ENCODE results near the gene C10orf120.

C10orf120 gene

DNA sequence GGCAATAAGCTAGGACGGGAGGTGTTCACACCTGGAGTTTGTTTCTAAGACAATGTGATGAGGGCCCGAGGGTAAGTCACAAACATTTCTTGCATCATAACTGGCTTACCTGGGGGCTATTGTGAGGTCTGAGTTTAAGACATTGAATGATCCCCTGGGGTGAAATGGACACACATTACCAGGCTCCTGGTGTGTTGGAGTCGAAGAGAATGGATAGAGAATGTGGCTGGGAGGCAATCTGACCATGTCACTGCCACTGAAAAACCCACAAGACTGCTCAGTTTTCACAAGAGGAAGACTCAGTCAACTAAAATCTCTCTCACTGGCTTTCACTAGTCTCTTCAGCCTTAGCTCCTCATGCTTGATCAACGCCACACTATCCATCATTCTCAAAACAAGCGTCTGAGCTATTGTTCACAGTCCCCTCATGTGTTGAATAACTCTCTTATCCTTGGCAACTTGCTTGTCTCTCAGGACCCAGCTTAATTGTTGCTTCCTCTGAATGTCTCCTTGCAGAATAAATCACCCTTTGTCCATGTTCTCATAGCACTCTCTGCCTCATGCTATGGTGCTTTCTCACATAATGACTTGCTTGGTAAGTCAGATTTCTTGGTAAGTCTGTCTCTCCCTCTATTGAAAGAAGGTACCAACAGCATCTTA, at the start of gene C10orf120:
Gene C10orf120 (minus strand): TSS at position 51 of the 660 bp plus-strand sequence. CDS start 56 bp downstream, outside the sequence.
- DNase-seq: no peak

DNA sequence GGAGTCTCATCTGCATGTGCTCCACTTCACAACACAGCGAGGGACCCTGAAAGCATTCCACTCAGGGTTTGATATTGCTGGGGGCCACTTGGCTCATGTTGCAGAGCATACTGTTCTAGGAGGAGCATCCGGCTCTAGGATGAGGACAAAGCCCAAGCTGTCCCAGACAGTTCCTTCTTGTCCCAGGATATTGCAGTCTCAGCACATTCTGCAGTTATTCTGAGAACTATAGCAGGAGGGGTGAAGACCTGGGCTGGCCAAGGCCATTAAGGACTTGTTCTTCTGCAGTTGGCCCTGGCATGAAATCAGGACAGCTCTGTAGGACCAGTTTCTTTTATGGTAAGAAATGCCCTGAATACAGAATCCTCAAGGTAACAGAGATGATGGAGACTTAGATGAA, 48.9 kb upstream of the C10orf120 start:
- no peak for DNase-seq

DNA sequence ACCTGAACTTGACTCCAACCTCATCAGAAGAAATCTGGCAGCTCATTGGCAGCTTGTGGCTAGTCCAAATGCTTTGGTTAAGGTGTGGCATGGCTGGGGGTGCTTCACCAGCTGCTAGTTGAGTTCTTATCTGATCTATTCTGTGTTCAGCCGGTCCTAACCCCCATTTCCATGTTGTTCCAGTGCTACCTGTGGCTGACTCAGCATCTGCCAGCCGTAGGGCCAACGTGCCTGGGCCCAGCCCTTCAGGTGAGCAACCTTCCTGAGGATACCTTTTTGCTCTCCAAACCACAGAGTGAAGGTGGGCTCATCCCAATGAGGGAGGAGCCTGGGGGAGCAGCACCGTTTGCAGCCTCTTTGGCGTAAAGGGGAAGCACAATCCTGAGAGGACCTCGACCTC, 46.8 kb upstream of the C10orf120 start:
- DNase-seq: no peak

DNA sequence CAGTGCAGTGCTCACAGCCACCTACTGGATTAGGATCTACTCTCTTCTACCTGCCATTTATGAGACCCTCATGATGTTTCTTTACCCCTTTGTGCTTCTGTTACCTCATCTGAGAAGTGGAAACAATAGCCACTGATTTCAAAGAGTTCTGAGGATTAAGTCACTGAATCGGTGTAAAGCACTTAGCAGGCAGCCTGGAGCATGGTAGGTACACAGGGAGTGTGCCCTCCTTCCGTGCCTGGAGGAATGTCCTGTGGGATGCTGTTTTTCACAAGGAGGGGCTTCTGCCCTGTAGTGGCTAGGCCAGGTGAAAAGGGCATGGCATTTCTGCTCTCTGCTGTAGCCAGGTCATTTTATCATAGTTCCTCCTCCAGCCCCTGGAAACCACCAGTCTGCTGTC, 44.6 kb upstream of the C10orf120 start:
- DNase-seq: no peak

DNA sequence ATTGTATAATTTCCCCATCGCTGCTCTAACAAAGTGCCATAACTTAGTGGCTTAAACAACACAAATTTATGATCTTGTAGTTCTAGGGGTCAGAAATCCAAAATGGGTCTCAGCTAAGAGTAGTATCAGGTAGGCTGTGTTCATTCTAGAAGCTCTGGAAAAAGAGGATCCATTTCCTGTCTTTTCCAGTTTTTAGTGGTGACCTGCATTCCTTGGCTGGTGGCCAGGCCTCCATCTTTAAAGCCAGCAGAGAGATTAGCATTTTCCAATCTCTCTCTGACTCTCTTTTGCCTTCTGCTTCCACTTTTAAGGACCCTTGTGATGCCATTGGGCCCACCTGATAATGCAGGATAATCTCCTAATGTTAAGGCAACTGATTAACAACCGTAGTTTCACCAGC, 41.0 kb upstream of the C10orf120 start:
- DNase-seq: peak; percentile 1

DNA sequence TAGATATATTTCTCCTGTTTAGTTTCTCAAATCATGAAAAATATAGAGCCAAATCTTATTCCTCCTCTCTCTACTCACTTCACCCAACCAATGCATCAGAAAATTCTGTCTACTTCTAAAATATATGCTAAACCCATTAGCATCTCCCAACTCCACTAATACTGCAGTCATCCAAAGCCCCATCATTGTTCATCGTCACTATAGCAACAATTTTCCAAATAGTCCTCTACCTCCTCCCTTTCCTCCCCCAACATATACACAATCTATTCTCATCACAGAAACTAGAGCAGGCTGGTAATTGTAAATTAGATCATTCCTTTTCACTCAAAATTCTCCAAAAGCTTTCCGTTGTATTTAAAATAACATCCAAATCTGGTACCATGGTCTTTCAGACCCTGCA, 38.4 kb upstream of the C10orf120 start:
- no peak for DNase-seq

DNA sequence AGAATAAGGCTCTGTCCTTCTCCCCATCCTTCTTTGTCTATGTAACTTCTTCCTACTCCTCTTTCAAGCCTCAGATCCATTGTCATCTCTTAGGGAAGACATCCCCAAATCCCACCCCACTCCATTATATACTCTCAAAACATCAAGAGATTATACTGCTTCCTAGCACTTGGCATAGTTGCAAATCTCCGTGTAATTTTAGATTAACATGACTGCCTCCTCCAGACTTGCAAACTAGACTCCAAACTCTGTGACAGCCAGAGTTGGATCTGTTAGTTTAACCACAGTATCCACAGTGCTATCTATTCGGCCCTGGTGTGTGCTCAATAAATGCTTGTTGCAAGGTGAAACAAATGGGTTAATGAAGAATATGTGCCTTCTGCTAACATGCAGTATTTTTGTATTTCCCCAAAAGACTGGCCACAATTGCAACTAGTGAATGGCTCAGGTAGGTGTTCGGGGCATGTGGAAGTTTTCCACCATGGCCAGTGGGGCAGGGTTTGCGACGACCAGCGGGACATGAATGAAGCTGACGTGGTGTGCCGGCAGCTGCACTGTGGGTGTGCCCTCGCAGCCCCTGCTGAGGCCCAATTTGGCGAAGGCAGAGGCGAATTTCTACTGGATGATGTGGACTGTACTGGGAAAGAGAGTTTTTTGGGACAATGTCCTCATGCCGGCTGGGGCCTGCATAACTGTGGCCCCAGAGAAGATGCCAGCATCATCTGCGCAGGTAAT, 34.5 kb upstream of the C10orf120 start:
- no peak for DNase-seq

DNA sequence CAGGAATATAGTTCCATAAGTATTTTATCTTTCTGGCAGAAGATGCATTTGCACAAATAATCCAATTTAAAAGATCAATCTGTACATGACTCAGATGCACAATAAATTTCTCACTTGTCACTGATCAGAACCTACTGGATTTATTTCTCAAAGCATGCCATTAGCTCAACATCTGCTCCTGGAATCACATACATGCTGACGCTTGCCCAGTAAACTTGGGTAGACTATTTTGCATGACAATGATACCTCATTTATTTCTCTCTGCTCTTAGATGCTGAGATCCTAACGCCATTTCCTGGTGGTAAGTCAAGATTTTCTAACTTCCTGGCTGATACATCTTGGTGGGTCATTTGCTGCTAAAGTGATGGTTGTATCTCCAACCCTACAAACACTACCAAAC, 33.8 kb upstream of the C10orf120 start:
- no peak for DNase-seq

DNA sequence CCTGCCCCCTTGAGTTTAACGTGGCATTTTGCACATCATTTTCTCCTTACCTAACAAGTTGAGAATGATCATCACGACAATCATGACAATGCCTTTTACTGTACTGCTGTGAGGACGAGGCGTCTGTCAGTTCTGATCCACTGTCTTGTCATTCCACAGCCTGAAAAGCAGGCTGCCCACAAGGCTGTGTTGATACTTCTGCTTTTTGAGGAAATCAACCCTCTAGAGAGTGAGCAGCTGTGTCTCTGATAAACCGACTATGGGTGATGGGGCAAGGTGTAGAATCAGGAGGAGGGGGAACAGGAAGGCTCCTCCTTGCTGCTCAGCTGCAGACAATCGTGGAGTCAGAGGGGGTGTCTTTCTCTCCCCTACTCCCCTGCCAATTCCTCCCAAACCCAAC, 30.6 kb upstream of the C10orf120 start:
- DNase-seq: no peak

DNA sequence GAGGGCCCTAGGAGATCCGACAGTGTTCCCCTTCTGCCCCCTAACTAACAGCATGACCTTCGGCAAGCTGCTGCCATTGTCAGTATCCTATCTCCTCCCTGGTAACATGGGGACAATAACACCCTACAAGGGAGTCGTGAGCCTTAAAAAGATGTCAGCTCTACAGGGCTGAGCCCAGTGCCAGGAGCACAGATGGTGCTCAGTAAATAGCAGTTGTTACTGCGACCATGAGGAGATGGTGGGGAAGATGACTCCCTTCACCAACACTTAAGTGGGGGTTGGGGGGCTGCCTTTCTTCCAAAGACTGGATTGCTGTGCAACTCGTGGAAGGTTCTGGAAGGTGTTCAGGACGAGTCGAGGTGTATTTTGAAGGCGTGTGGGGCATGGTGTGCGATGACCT, 29.5 kb upstream of the C10orf120 start:
- DNase-seq: no peak

DNA sequence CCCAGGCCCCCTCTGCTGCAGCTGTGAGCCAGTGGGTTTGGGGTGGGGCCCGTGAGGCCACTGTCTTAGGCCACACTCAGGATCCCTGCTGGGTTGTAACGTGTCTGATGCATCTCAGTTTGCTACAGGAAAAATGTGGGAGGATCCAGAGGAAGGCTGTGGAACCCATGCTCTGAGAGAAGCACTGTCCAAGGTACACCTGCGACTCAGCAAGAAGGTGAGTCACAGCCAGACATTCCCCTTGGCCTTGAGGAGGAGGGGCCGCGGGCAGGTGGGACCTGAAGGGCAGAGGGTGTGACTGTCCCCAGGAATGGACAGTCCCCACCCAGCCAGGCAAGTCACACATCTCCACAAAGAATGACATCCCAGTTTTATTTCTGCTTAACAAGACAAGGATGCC, 27.8 kb upstream of the C10orf120 start:
- DNase-seq: no peak

DNA sequence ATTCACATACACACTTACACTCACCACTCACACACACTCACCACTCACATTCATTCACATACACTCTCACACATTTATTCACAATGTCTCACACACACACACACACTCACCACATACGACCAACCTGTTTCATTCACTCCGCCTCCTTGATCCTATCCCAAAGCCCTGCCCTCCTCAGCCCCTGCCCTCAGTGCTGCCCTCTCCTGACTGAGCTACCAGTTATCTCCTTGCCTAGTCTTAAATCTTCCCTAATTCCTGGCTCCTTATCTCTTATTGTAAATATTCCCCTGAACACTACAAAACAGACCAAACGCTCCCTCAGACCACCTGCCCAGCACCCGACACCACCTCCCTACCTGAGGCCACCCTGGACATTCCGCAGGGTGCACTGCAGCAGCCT, 26.1 kb upstream of the C10orf120 start:
- DNase-seq: no peak

DNA sequence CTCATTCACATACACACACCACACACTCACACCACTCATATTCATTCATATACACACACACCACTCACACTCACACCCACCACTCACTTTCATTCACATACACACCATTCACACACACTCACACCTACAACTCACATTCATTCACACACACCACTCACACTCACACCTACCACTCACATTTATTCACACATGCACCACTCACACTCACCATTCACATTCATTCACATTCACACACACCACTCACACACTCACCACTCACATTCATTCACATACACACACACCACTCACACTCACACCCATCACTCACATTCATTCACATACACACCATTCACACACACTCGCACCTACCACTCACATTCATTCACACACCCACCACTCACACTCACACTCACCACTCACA, 25.4 kb upstream of the C10orf120 start:
- DNase-seq: no peak

DNA sequence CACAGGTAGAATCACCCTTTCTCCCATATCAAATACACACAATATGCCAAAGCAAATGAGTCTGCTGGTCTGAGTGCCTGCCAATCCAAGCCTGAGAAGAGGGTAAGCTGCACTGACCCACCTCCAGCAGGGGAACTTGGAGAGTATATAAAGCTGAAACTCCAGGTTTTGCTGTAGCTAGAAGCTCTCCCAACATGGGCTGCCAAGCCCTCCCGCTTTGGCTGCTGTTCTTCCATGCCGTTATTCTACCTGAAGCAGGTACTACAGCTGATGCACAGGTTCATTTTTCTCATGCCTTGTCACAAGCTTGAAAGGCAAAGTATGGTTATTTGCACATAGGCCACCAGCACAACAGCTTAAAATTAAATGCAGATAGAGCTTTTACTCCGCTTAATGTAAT, 21.5 kb upstream of the C10orf120 start:
- DNase-seq: no peak

DNA sequence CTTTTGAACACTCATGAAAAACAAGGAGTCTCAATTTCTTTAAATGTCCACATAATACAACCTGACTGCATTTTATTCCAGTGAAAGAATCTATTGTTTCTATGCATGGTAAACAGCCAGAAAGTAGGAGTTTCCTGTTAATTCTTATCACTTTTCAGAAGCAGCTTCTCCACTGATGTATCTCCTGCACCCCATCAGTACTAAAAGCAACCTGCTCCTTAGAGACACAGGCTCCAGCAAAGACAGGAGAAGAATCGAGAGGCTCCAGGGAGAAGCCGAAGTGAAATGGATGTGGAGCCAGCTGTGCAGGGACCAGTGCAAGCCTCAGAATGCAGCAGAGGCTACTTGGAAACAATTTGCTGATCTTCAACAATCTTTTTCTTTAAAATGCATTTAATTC, 16.4 kb upstream of the C10orf120 start:
- no peak for DNase-seq

DNA sequence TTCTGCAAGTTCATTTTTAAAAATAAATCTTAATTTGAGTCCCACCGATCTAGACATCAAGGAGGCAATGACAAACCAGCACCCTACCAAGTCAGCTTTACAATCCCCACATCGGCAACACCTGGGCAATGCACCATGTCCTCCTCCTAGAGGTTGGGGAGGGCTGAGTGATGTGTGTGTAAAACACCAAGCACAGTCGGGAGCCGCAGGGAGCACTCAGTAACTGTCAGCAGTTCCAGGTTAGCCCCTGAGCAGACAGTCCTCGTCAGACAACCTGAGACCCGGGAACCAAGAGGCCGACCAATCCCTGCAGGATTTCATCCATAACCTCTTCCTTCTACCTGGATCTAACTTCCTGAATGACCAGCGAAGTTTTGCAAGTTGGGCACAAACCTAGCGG, 15.9 kb upstream of the C10orf120 start:
- DNase-seq: no peak

DNA sequence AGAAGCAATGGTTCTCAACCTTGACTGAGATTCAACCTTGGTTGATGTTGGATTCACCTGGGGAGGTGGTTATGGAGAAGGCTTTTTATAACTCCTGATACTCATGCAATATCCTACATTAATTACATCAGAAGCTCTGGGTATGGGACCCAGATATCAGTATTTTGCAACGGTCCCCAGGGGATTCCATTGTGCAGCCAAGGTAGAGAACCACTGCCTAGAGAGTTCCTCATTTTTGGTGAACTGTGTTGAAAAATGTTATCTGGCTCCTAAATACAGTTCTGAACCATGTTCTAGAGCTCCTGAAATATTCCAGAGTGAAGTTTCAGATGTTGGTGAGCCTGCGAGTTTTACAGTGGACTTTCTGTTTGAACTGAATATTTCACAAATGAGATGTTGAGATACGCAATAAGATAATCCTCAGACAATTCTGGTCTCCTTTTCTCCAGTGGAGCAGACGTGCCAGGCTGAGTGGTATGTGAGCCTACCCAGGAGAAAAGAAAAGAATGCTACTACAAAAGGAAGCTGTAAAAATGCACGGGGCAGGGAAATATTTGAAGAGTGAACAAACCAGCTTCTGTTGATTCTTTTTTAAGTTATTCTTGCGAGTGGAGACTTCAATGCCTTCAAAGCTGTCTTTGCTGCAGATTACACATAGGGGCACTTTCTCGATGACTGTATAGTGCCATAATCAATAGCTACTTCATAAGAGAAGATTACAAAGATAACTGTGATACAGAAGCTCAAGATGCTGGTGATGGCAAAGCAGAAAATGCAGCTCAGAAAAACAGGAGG, 13.6 kb upstream of the C10orf120 start:
- DNase-seq: no peak

DNA sequence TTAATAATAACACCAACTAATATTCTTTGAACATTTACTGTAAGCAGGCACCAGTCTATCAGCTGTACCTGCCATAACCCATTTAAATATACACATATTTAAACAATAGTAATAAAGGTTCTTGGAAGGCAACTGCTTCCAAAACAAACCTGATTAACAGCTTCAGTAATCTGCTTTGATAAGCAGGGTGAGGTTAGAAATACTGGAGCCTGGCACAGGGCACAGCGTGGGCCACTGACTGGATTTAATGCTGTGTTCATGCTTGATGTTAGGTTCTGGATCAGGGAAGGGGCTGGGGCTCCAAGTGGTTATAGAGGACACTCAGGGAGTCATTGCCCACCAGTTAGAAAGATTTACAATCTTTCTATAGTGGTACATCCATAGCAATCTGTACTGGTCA, 10.9 kb upstream of the C10orf120 start:
- DNase-seq: no peak

DNA sequence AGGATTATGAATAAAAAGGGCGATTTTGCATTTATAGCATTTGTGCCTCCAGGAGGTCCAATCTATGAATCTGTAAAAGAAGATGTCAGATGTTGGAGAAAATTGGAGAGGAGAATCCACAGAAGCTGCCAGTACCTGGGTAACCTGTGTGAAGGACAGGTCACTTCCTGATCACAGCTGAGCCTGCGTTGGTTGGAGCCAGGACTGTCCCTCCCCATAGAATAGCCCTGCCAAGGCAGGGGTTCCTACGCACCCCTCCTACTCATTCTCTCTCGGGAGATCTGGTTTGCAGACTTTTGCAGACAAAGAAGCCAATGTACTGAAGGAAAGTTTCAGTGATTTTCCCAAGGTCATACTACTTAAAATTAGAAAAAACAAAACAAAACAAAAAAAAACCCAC, 10.3 kb upstream of the C10orf120 start:
- no peak for DNase-seq

DNA sequence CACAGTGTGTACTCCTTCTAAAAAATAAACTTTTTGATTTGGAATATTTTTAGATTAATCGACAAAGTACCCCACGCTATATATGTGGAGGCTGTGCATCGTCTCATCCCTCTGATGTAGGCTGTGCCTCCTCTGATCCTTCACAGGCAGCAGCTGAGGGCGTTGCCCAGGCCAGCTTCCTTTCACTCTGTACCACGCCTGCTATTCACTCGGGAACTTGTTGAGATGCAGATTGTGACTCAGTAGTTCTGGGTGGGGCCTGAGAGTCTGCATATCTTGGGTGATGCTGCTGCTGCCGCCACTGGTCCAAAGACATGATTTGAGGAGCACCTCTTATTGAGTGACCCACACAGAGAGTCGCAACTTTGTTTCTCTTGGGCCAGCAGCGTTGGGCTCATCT, 7.9 kb upstream of the C10orf120 start:
- no peak for DNase-seq

DNA sequence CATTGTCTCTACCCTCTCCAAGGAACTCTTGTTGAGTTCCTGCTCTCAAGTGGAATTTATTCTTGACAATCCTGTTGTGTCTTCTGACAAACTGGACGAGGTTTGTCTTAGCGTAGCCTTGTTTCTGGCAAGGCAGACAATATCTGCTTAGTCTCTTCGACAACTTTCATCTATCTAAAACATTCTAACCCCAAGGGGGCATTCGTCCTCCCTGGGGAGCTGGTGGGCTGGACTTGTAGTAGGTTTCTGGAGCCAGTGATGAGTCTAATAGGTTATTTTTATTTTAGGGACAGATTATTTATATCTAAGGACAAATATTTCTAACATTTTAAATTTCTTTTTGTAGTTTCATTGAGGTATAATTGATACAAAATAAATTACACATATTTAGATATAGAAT, 7.3 kb upstream of the C10orf120 start:
- no peak for DNase-seq

DNA sequence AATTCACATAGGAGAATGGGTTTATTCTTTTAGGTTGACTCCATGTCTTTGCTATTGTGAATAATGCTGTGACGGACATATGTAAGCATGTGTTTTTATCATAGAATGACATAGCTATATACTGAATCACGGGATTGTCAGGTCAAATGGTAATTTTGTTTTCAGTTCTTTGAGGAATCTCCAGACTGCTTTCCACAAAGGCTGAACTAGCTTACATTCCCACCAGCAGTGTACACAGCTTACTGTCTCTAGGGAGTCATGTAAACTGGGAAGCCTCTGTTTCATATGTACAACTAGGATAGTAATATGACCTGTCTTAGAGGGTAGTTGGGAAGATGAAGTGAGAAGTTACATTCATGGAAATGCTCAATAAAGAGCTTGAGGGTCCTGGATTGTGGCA, 6.8 kb upstream of the C10orf120 start:
- DNase-seq: no peak

DNA sequence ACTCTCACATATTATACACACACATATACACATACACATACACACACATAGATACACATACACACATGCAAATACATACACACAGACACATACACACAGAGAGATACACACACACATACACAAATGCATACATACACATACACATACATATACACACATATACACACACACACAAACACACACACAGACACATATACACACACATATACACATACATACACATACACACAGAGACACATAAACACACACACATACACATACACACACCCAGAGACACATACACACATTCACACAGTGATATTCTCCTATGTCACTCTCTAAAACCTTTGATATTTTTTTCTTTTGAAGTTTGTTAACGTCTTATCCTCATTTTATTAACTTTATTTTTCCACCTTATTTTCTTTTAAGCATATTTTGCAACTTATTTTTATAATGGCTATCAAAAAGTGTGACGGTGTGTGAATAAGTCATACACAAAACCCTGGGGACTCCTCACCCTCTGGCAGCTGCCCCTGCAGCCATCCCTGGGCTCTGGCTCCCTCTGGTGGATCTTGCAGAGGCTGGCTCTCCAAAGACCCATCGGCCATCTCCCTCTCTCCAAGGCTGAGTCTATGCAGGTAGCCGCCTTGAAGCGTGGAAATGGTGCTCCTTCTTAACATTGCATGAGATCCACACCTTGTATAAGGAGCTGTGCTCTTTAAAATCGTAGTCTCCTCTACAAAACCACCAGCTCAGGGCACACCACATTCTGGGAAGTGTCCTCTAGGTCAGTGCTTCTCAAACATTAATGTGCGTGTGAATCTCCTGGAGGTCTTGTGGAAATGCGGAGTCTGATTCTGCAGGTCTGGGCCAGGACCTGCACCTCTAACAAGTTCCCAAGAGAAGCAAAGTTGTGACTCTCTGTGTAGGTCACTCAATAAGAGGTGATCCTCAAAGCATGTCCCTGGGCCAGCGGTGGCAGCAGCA, 4.1 kb upstream of the C10orf120 start:
- peak; percentile 18 for DNase-seq
